Omental fat pad (tissue), 4 donors: ENCODE results near the gene KLHDC4. TPM values are rescaled to one million over a fixed set of nuclear protein-coding genes. Genes with fewer than 3 reads are reported as not detected.
"Not testable (repeated sequence)": the region's sequence is repeated elsewhere in the genome, so short reads cannot be mapped to it uniquely, and the experiment has no call there.

Experiments used
- ATAC-seq: fragments of 150-250 bp; one replicate; pipeline ENCODE4 v1.9.1; 2016; ENCODE audit warnings: mild to moderate bottlenecking, moderate library complexity; ENCODE audit not compliant: low FRiP score
- DNase-seq: peaks from one replicate; pipeline ENCODE4 v3.0.0-alpha.2; 2019; ENCODE audit warnings: low spot score
- CTCF ChIP-seq, 3 donors: fragments of 450-650 bp; IDR thresholded peaks; one replicate each; pipeline ENCODE4 v1.5.1; 2016 to 2017; ENCODE audit warnings: antibody characterized with exemption in 3 of 3, mild to moderate bottlenecking in 3 of 3, moderate library complexity in 2 of 3
- total RNA-seq, 4 donors: library from RNA; depleted of rRNA; stranded (reverse); fragments of >200 nt; gene quantifications; one replicate each; pipeline ENCODE4 v1.1.0, GENCODE V29; 2016

Gene KLHDC4
- total RNA-seq, 4 donors from 2014 or later, result 21.7 to 53.8 (median 25.5) TPM

- ATAC-seq (no peak), DNase-seq (no peak)
- TF ChIP-seq CTCF (IDR thresholded peaks at IDR 0.05), result no peak
Measured at GRCh38 chr16:87782033-87782432, 16.2 kb upstream of the KLHDC4 start.

- TF ChIP-seq CTCF (IDR thresholded peaks at IDR 0.05), result no peak
- DNase-seq (no peak), ATAC-seq (no peak)
Measured at GRCh38 chr16:87780385-87780989, 14.7 kb upstream of the KLHDC4 start.

- ATAC-seq, result peak; percentile 92
- peak in 2 of 3 donors; percentile 96 to 99 for TF ChIP-seq CTCF (IDR thresholded peaks at IDR 0.05)
Measured at GRCh38 chr16:87778830-87779579, 13.2 kb upstream of the KLHDC4 start.

GRCh38 chr16:87778476-87778829 lies 12.7 kb upstream of the KLHDC4 start:
- ATAC-seq, result no peak
- TF ChIP-seq CTCF (IDR thresholded peaks at IDR 0.05), result no peak

More at GRCh38 chr16:87778830-87779579, 13.2 kb upstream of the KLHDC4 start:
- peak; percentile 87 for DNase-seq

GRCh38 chr16:87773836-87774235 lies 8.1 kb upstream of the KLHDC4 start:
- ATAC-seq, DNase-seq: not testable (repeated sequence)

More at GRCh38 chr16:87778476-87778829, 12.7 kb upstream of the KLHDC4 start:
- DNase-seq, result no peak

- DNase-seq, ATAC-seq: not testable (repeated sequence)
Measured at GRCh38 chr16:87767456-87767855, 1.7 kb upstream of the KLHDC4 start.

GRCh38 chr16:87766485-87766797 lies 655 bp upstream of the KLHDC4 start:
- ATAC-seq (no peak), DNase-seq (no peak)
- TF ChIP-seq CTCF (IDR thresholded peaks at IDR 0.05), result no peak

- DNase-seq, result no peak
- TF ChIP-seq CTCF (IDR thresholded peaks at IDR 0.05), result no peak
- ATAC-seq, result peak; percentile 22
Measured at GRCh38 chr16:87765473-87765775, 362 bp downstream of the KLHDC4 start.
